Uterus (tissue), 2 donors: ENCODE data around the gene AP2A2.

Experiments
- CTCF ChIP-seq, 4 experiments: fragments of 200-600 bp in 2 of 4; fragments of 450-650 bp in 2 of 4; sonication (generic) in 2 of 4; IDR thresholded peaks; one replicate each; pipeline ENCODE4 v1.5.1; 2016 to 2019; ENCODE audit warnings: antibody characterized with exemption in 4 of 4, mild to moderate bottlenecking in 2 of 4, moderate library complexity in 1 of 4
- POLR2A ChIP-seq, 2 donors: fragments of 450-650 bp; IDR thresholded peaks; one replicate each; pipeline ENCODE4 v1.6.1; 2016; ENCODE audit warnings: antibody characterized with exemption in 2 of 2, mild to moderate bottlenecking in 1 of 2, moderate library complexity in 1 of 2

- TF ChIP-seq CTCF (IDR thresholded peaks at IDR 0.05) (no peak), POLR2A (IDR thresholded peaks at IDR 0.05) (no peak)
Measured at GRCh38 chr11:889687-890475, 35.8 kb upstream of the AP2A2 start.
